ENCODE measurements around the gene RNF208. TPM values are rescaled to one million over a fixed set of nuclear protein-coding genes. Genes with fewer than 3 reads are reported as not detected.

RNF208 gene
- total RNA-seq, 4 donors from 2014 or later = 2.3 to 26.5 (median 7.5) TPM; not detected in 1

- 91% methylated on average over 22 of the region's 22 CpGs; no CpG with 5 or more reads in 1 of the 2 donors for WGBS, 2 donors (ENCODE audit: low coverage in 1 of 2)
- in situ Hi-C loops (cut with MboI; ENCODE audit: low pct_ligation_motif_present in 1 of 4, low pct_unique_long_range_greater_than_20kb in 1 of 4, low sequenced_read_pairs in 3 of 4) (no loop called here), intact Hi-C loops (cut with DNase I; ENCODE audit: low total_unique reads) (no loop called here)
- Histone ChIP-seq H3K9me3 (no peaks in the 10 kb centered on the region), H3K27me3 (no peaks in the 10 kb centered on the region), H3K36me3 (peaks cover 0 to 39% (median 17%) of the 10 kb centered on the region in 4 donors), H3K4me1 (peaks cover 7 to 12% (median 9%) of the 10 kb centered on the region in 4 donors), H3K4me3 (no peak overlapping the region), H3K27ac (no peak overlapping the region)
- no peak for DNase-seq
- TF ChIP-seq POLR2AphosphoS5 (IDR thresholded peaks at IDR 0.05) (no peak), EP300 (IDR thresholded peaks at IDR 0.05; ENCODE audit: low read depth) (no peak), CTCF (IDR thresholded peaks at IDR 0.05) (no peak), POLR2A (IDR thresholded peaks at IDR 0.05) (no peak)
Observed at GRCh38 chr9:137181680-137182079, 40.4 kb downstream of the RNF208 start.

- in situ Hi-C loops (cut with MboI; ENCODE audit: low pct_ligation_motif_present in 1 of 4, low pct_unique_long_range_greater_than_20kb in 1 of 4, low sequenced_read_pairs in 3 of 4) (no loop called here), intact Hi-C loops (cut with DNase I; ENCODE audit: low total_unique reads) (no loop called here)
- H3K4me1 ChIP-seq = peaks cover 0 to 4% (median 0%) of the 10 kb centered on the region in 4 donors
- H3K36me3 ChIP-seq = peaks cover 0 to 39% (median 17%) of the 10 kb centered on the region in 4 donors
- H3K27me3 ChIP-seq = no peaks in the 10 kb centered on the region
- no peak for DNase-seq
- no peak overlapping the region for H3K27ac ChIP-seq
- H3K4me3 ChIP-seq = no peak overlapping the region
- 97% methylated on average over 17 of the region's 20 CpGs; no CpG with 5 or more reads in 1 of the 2 donors for WGBS, 2 donors (ENCODE audit: low coverage in 1 of 2)
- no peaks in the 10 kb centered on the region for H3K9me3 ChIP-seq
- TF ChIP-seq EP300 (IDR thresholded peaks at IDR 0.05; ENCODE audit: low read depth) (no peak), POLR2AphosphoS5 (IDR thresholded peaks at IDR 0.05) (no peak), CTCF (IDR thresholded peaks at IDR 0.05) (no peak), POLR2A (IDR thresholded peaks at IDR 0.05) (no peak)
Observed at GRCh38 chr9:137180491-137180890, 41.5 kb downstream of the RNF208 start.

GRCh38 chr9:137179761-137180160 is 42.3 kb downstream of the RNF208 start:
- H3K4me1 ChIP-seq = peaks cover 0 to 4% (median 2%) of the 10 kb centered on the region in 4 donors
- WGBS, 2 donors (ENCODE audit: low coverage in 1 of 2) = 69% methylated on average over 4 of the region's 17 CpGs; no CpG with 5 or more reads in 1 of the 2 donors
- in situ Hi-C loops (cut with MboI; ENCODE audit: low pct_ligation_motif_present in 1 of 4, low pct_unique_long_range_greater_than_20kb in 1 of 4, low sequenced_read_pairs in 3 of 4) (no loop called here), intact Hi-C loops (cut with DNase I; ENCODE audit: low total_unique reads) (no loop called here)
- TF ChIP-seq EP300 (IDR thresholded peaks at IDR 0.05; ENCODE audit: low read depth) = no peak
- TF ChIP-seq CTCF (IDR thresholded peaks at IDR 0.05) = no peak
- no peak for TF ChIP-seq POLR2AphosphoS5 (IDR thresholded peaks at IDR 0.05)
- no peak overlapping the region for H3K4me3 ChIP-seq
- H3K27ac ChIP-seq = no peak overlapping the region
- H3K36me3 ChIP-seq = peaks cover 0 to 39% (median 17%) of the 10 kb centered on the region in 4 donors
- DNase-seq = no peak
- peaks cover 5% of the 10 kb centered on the region for H3K27me3 ChIP-seq
- no peaks in the 10 kb centered on the region for H3K9me3 ChIP-seq

- 95% methylated on average over 19 of the region's 19 CpGs; no CpG with 5 or more reads in 1 of the 2 donors for WGBS, 2 donors (ENCODE audit: low coverage in 1 of 2)
- Histone ChIP-seq H3K27ac (no peak overlapping the region), H3K27me3 (peaks cover 10% of the 10 kb centered on the region), H3K36me3 (peaks cover 0 to 39% (median 17%) of the 10 kb centered on the region in 4 donors), H3K4me3 (no peak overlapping the region), H3K4me1 (peaks cover 0 to 8% (median 4%) of the 10 kb centered on the region in 4 donors), H3K9me3 (no peaks in the 10 kb centered on the region)
- no peak for DNase-seq
- TF ChIP-seq POLR2AphosphoS5 (IDR thresholded peaks at IDR 0.05) (no peak), POLR2A (IDR thresholded peaks at IDR 0.05) (no peak), EP300 (IDR thresholded peaks at IDR 0.05; ENCODE audit: low read depth) (no peak), CTCF (IDR thresholded peaks at IDR 0.05) (no peak)
- intact Hi-C loops (cut with DNase I; ENCODE audit: low total_unique reads) (no loop called here), in situ Hi-C loops (cut with MboI; ENCODE audit: low pct_ligation_motif_present in 1 of 4, low pct_unique_long_range_greater_than_20kb in 1 of 4, low sequenced_read_pairs in 3 of 4) (no loop called here)
Observed at GRCh38 chr9:137178939-137179630, 43.0 kb downstream of the RNF208 start.
